ENCODE results near the gene ZG16. TPM values are rescaled to one million over a fixed set of nuclear protein-coding genes. Genes with fewer than 3 reads are reported as not detected.

Gene ZG16
- total RNA-seq, 1 experiment from 2014 or later: 0.07 TPM

- peak; percentile 24 for ATAC-seq
- TF ChIP-seq SRF (IDR thresholded peaks at IDR 0.05; ENCODE audit: low read depth) (no peak), RAD21 (IDR thresholded peaks at IDR 0.05; ENCODE audit: low read depth) (no peak), JUND (IDR thresholded peaks at IDR 0.05) (no peak), ZFX (IDR thresholded peaks at IDR 0.05) (peak; percentile 79), SP1 (IDR thresholded peaks at IDR 0.05; ENCODE audit: low read depth) (no peak), SIN3A (IDR thresholded peaks at IDR 0.05; ENCODE audit: low read depth) (no peak), CEBPB (IDR thresholded peaks at IDR 0.05; ENCODE audit: low read depth) (no peak), YY1 (IDR thresholded peaks at IDR 0.05; ENCODE audit: extremely low read depth, insufficient replicate concordance, low read depth, low read length) (peak; percentile 35), MAX (IDR thresholded peaks at IDR 0.05) (no peak), POLR2AphosphoS5 (IDR thresholded peaks at IDR 0.05; ENCODE audit: low read depth, low read length) (peak; percentile 59; the same call in 1 of the 2 replicates), POLR2A (IDR thresholded peaks at IDR 0.05; ENCODE audit: borderline replicate concordance, extremely low read depth, insufficient read depth, insufficient read length) (peak; percentile 8)
Observed at GRCh38 chr16:29806641-29807425, 28.8 kb downstream of the ZG16 start.

More at GRCh38 chr16:29806641-29807425, 28.8 kb downstream of the ZG16 start:
- Histone ChIP-seq H3K9me3 (ENCODE audit: control insufficient read depth in 1 of 2, insufficient read depth in 1 of 2, low read depth in 1 of 2, low read length in 2 of 2) (no peaks in the 10 kb centered on the region), H3K9me2 (ENCODE audit: insufficient read depth) (no peaks in the 10 kb centered on the region), H3K27me3 (ENCODE audit: insufficient read depth, low read length) (no peaks in the 10 kb centered on the region), H3K4me3 (replicated peaks in 1 of 2; ENCODE audit: low read depth in 1 of 2, low read length in 2 of 2) (peak overlapping the region; percentile 50 to 74), H3K79me2 (ENCODE audit: insufficient read depth, low read length) (peaks cover 35% of the 10 kb centered on the region), H3K4me2 (ENCODE audit: low read length) (peak overlapping the region; percentile 99), H3K27ac (ENCODE audit: low read depth, low read length) (peak overlapping the region; percentile 100), H2AFZ (ENCODE audit: low read depth, low read length, poor library complexity, severe bottlenecking) (no peak overlapping the region), H3K4me1 (ENCODE audit: control insufficient read depth in 1 of 2, insufficient read depth in 2 of 2, low read length in 2 of 2) (peaks cover 31 to 67% of the 10 kb centered on the region in 2 experiments), H3K36me3 (ENCODE audit: control insufficient read depth in 1 of 2, insufficient read depth in 2 of 2, low read length in 2 of 2) (peaks cover 6 to 26% of the 10 kb centered on the region in 2 experiments; a peak in 3 of 4 replicates), H3K9ac (ENCODE audit: low read length) (peak overlapping the region; percentile 95), H4K20me1 (ENCODE audit: insufficient read depth) (no peaks in the 10 kb centered on the region)
- ChIA-PET POLR2A (interaction anchor here (1.0 to 2.0 kb wide), 6 partner anchors 9 to 119 kb away, joined by 3 to 20 read pairs (median 6); partner anchors contain the start of genes KCTD13, MVP and PAGR1), CTCF (interaction anchor here (0.6 to 3.5 kb wide), 11 partner anchors 8 to 225 kb away, joined by 3 to 36 read pairs (median 6); partner anchors contain the start of genes ASPHD1, KIF22, PAGR1 and SEZ6L2), RAD21 (ENCODE audit: low non-redundant PET in 1 of 2, low total read pairs in 2 of 2, uncharacterized antibody in 2 of 2, unreplicated experiment in 2 of 2) (interaction anchor here (0.9 to 1.5 kb wide), 4 partner anchors 10 to 214 kb away, joined by 3 to 9 read pairs (median 4); partner anchors contain the start of gene PAGR1 (in 1 of the 2))
- no TSS peak for BruUV-seq (replicated peaks)
- intact Hi-C loops (cut with micrococcal nuclease): no loop called here
- no peak for DNase-seq (ENCODE audit: low read depth, low spot score)
